Cardiac muscle cell (in vitro differentiated cells and primary cell): ENCODE measurements around the gene MAN2B2. TPM values are rescaled to one million over a fixed set of nuclear protein-coding genes. Genes with fewer than 3 reads are reported as not detected.

ENCODE experiments used
- DNase-seq, 2 donors: peaks; one replicate each; pipeline versions ENCODE4 v3.0.0 to v3.0.0-alpha.2; 2010 to 2017; ENCODE audit warnings: low read depth in 1 of 2, low spot score in 1 of 2
- H3K27ac ChIP-seq: fragments of 200-600 bp; sonication (generic); 2 replicates; pipeline ENCODE4 v1.5.1; 2016
- H3K27me3 ChIP-seq: fragments of 200-600 bp; sonication (generic); 2 replicates; pipeline ENCODE4 v1.6.0; 2016; ENCODE audit warnings: control low read depth
- H3K36me3 ChIP-seq: fragments of 200-600 bp; sonication (generic); 2 replicates; pipeline ENCODE4 v1.5.1; 2016; ENCODE audit warnings: control low read depth
- H3K4me1 ChIP-seq: fragments of 200-600 bp; sonication (generic); 2 replicates; pipeline ENCODE4 v1.8.1; 2017; ENCODE audit warnings: low read depth, mild to moderate bottlenecking, mixed run types
- H3K4me3 ChIP-seq: fragments of 200-600 bp; sonication (generic); 2 replicates; pipeline ENCODE4 v1.5.1; 2016; ENCODE audit warnings: mild to moderate bottlenecking
- H3K9me3 ChIP-seq: fragments of 200-600 bp; sonication (generic); 2 replicates; pipeline ENCODE4 v1.5.1; 2017; ENCODE audit warnings: low read depth, mild to moderate bottlenecking, control low read depth
- CTCF ChIP-seq: IDR thresholded peaks from 2 replicates; pipeline ENCODE4 v1.5.1; 2012; ENCODE audit warnings: low read depth, mild to moderate bottlenecking, low read length
- polyA plus RNA-seq: library from polyadenylated mRNA; unstranded; fragments of >200 nt; fragmentation: Nextera tagmentation; extraction: Ambion mirVana; gene quantifications from 2 replicates; pipeline ENCODE4 v1.2.1, GENCODE V29; 2016
- total RNA-seq: library from RNA; depleted of rRNA; stranded (reverse); fragments of >200 nt; gene quantifications from 2 replicates; pipeline ENCODE4 v1.2.3, GENCODE V29; 2016

Gene MAN2B2
- total and polyA plus RNA-seq, 2 experiments from 2014 or later, result 5.4 to 8.2 TPM

- Histone ChIP-seq H3K4me1 (no peaks in the 10 kb centered on the region), H3K36me3 (no peaks in the 10 kb centered on the region), H3K27ac (no peak overlapping the region), H3K4me3 (no peak overlapping the region), H3K27me3 (no peaks in the 10 kb centered on the region), H3K9me3 (no peaks in the 10 kb centered on the region)
- no peak for DNase-seq
- no peak for TF ChIP-seq CTCF
Observed at GRCh38 chr4:6609415-6610079, 34.6 kb downstream of the MAN2B2 start.

DNA sequence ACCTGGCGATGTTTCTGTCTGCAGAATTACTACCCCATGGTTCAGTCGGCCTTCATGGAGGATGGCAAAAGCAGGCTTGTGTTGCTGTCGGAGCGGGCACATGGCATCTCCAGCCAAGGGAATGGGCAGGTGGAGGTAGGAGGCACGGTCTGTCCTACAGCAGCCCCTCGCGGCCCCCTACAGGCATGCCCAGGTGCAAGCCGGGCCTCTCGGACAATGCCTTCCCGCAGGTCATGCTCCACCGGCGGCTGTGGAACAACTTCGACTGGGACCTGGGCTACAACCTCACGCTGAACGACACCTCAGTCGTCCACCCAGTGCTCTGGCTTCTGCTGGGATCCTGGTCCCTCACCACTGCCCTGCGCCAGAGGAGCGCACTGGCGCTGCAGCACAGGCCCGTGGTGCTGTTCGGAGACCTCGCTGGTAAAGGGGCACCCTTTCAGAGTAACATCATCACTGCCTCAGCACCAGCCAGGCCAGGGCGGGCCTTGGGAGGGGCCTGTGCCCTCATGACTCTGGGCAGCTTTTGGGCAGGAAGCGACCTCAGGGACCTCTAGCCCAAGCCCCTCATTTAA lies 36.0 kb downstream of the MAN2B2 start:
- no peak overlapping the region for H3K4me3 ChIP-seq

DNA sequence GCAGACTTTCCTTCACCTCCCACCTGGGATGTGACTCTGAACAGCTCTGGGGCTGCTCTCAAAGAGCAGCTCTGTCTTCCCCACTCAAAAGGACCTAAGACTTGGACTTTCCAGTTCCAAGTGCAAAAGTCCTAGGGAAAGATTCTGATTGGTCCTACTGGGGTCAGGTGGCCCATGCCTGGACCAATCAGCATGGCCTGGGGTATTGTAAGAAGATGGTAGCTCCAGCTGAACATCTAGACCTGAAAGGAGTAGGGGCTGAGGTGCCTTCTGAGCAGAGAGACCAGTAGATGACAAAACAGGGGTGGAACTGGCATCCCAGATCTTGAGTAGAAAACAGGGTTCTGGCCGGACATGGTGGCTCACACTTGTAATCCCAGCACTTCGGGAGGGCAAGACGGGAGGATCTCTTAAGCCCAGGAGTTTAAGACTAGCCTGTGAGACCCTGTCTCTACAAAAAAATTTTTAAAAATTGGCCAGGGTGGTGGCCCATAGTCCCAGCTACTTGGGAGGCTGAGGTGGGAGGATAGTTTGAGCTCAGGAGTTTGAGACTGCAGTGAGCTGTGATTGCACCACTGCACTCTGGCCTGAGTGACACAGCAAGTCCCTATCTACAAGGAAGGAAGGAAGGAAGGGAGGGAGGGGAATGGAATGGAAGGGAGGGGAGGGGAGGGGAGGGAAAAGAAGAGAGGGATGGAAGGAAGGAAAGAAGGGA lies 38.1 kb downstream of the MAN2B2 start:
- no peak overlapping the region for H3K27ac ChIP-seq
- no peaks in the 10 kb centered on the region for H3K9me3 ChIP-seq
- no peaks in the 10 kb centered on the region for H3K4me1 ChIP-seq
- no peak overlapping the region for H3K4me3 ChIP-seq
- no peaks in the 10 kb centered on the region for H3K27me3 ChIP-seq
- no peaks in the 10 kb centered on the region for H3K36me3 ChIP-seq
- TF ChIP-seq CTCF, result no peak
- DNase-seq, result no peak

More for the DNA sequence above, 36.0 kb downstream of the MAN2B2 start:
- Histone ChIP-seq H3K36me3 (no peaks in the 10 kb centered on the region), H3K9me3 (no peaks in the 10 kb centered on the region), H3K4me1 (no peaks in the 10 kb centered on the region), H3K27ac (no peak overlapping the region), H3K27me3 (no peaks in the 10 kb centered on the region)
- DNase-seq, result no peak
- TF ChIP-seq CTCF, result no peak

DNA sequence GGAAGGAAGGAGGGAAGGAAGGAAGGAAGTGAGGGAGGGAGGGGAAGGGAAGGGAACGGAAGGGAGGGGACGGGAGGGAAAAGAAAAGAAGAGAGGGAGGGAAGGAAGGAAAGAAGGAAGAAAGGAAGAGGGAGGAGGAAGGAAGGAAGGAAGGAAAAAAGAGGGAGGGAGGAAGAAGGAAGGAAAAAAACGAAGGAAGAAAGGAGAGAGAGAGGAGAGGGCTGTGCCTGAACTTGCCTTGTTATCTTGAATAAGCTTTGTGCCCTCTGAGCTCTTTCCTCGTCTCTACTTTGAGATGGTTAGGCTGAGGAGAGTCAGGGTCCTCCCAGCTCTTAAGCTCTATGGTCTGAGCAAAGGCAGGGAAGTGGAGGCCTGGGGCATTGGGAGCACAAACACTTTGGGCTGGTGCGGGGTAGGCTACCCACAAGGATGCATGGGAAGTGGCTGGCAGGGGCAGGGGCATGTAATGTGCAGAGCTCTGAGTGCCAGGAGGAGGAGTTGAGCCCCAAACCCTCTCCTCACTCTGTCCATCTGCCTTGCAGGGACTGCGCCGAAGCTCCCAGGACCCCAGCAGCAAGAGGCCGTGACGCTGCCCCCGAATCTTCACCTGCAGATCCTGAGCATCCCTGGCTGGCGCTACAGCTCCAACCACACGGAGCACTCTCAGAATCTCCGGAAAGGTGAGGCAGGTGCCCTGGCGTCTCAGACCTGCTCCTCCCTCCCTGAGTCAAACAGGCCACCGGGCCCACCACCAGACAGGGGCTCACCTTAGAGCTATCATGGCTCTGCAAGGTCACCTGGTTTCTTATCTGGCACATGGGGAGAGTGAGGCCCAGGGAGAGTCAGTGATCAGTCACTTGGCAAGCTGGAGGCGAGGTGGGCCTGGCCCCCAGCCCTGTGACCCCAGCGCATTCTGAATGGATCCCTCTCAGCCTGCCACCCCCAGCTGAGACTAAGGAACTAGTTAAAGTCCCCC lies 39.0 kb downstream of the MAN2B2 start:
- Histone ChIP-seq H3K9me3 (no peaks in the 10 kb centered on the region), H3K4me3 (no peak overlapping the region), H3K27me3 (no peaks in the 10 kb centered on the region), H3K27ac (no peak overlapping the region), H3K36me3 (no peaks in the 10 kb centered on the region), H3K4me1 (no peaks in the 10 kb centered on the region)
- DNase-seq, result no peak
- TF ChIP-seq CTCF, result no peak

GRCh38 chr4:6614701-6615230 lies 39.8 kb downstream of the MAN2B2 start:
- no peak overlapping the region for H3K4me3 ChIP-seq
- no peak overlapping the region for H3K27ac ChIP-seq
- H3K9me3 ChIP-seq, result no peaks in the 10 kb centered on the region
- no peaks in the 10 kb centered on the region for H3K4me1 ChIP-seq
- no peaks in the 10 kb centered on the region for H3K36me3 ChIP-seq
- H3K27me3 ChIP-seq, result no peaks in the 10 kb centered on the region
- no peak for DNase-seq
- no peak for TF ChIP-seq CTCF
